Thyroid gland (tissue), 4 donors: ENCODE data around the gene PRSS21.

ENCODE experiments used
- CTCF ChIP-seq, 6 experiments: fragments of 200-600 bp in 3 of 6; fragments of 450-650 bp in 3 of 6; sonication (generic) in 3 of 6; IDR thresholded peaks; one replicate each; pipeline ENCODE4 v1.5.1; 2016 to 2019; ENCODE audit warnings: antibody characterized with exemption in 6 of 6, mild to moderate bottlenecking in 2 of 6, inconsistent platforms in 1 of 6, moderate library complexity in 1 of 6
- POLR2A ChIP-seq, 2 donors: fragments of 450-650 bp; IDR thresholded peaks; one replicate each; pipeline ENCODE4 v1.6.1; 2017; ENCODE audit warnings: antibody characterized with exemption in 2 of 2, mild to moderate bottlenecking in 2 of 2, moderate library complexity in 1 of 2

GRCh38 chr16:2775765-2776499 lies 41.1 kb upstream of the PRSS21 start:
- no peak for TF ChIP-seq CTCF (IDR thresholded peaks at IDR 0.05)
- no peak for TF ChIP-seq POLR2A (IDR thresholded peaks at IDR 0.05)
